T47D (cell line): ENCODE data around the gene TSPEAR.
"Not testable (repeated sequence)": the region's sequence is repeated elsewhere in the genome, so short reads cannot be mapped to it uniquely, and the experiment has no call there.

Source experiments
- DNase-seq, 2 experiments: peaks; one replicate each; pipeline versions ENCODE4 v3.0.0 to v3.0.0-alpha.2; 2011 to 2012; ENCODE audit warnings: low read depth in 1 of 2, low spot score in 1 of 2
- JUND ChIP-seq: IDR thresholded peaks from 2 replicates; pipeline ENCODE4 v1.6.1; 2012; ENCODE audit warnings: low read depth
- in situ Hi-C: cut with HindIII; loops from 2 replicates; pipeline ENCODE4 v1.10.0; 2016; ENCODE audit warnings: low sequenced_read_pairs, low pct_unique_long_range_greater_than_20kb

The TSPEAR gene

DNA sequence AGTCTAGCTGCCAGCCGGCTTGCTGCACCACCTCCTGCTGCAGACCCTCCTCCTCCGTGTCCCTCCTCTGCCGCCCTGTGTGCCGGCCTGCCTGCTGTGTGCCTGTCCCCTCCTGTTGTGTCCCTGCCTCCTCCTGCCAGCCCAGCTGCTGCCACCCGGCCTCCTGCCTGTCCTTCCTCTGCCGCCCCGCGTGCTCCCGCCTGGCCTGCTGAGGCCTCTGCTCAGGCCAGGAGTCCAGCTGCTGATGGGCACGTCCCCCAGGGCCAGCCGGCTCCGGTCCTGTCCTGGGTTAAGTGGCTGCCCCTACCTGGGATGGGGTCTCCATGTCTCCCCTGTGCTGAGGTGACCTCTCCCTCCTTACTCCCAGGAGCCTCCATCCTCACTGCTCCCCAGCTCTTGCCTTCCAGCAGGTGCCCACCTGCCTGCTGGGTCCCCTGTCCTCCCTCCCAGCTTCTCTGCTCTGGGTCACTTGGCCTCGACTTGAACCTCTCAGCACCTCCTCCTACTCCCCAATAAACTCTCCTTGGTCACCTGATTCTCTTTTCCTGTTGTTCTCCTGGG lies 98.6 kb downstream of the TSPEAR start:
- DNase-seq, result no peak
- TF ChIP-seq JUND, result no peak
- in situ Hi-C loops, result no loop called here

DNA sequence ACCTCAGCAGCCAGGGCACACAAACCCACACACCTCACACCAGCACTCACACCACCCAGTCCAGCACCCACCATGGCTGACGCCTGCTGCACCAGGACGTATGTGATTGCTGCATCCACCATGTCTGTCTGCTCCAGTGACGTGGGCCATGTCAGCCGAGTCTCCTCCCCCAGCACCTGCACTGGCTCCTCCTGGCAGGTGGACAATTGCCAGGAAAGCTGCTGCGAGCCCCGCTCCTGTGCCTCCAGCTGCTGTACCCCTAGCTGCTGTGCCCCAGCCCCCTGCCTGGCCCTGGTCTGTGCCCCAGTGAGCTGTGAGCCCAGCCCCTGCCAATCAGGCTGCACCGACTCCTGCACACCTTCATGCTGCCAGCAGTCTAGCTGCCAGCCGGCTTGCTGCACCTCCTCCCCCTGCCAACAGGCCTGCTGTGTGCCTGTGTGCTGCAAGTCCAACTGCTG lies 99.3 kb downstream of the TSPEAR start, which contains the start of gene KRTAP10-8:
KRTAP10-8 (plus strand) TSS at position 51 of the 458 bp plus-strand sequence; CDS start at position 73, 22 bp downstream.
- TF ChIP-seq JUND, result no peak
- in situ Hi-C loops, result no loop called here
- DNase-seq, result no peak

DNA sequence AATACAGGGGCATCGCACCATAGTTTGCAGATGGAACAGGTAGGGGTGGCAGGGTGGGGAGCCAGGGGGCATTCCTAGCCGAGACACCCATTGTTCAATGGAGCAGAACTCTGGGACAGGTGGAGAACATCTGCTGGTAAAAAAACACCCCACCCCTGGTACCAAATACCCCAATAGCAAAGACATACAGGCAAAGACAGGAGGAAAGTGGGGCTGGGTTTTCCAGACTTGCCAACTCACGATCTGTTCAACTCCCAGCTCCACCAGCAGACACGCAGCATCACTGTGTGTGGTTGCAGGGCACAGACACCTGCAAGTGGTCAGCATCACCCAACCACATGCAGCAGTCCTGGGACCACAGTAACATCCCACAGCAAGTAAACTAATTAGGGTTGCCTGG lies 99.8 kb downstream of the TSPEAR start:
- in situ Hi-C loops, result no loop called here
- no peak for TF ChIP-seq JUND
- DNase-seq, result no peak

DNA sequence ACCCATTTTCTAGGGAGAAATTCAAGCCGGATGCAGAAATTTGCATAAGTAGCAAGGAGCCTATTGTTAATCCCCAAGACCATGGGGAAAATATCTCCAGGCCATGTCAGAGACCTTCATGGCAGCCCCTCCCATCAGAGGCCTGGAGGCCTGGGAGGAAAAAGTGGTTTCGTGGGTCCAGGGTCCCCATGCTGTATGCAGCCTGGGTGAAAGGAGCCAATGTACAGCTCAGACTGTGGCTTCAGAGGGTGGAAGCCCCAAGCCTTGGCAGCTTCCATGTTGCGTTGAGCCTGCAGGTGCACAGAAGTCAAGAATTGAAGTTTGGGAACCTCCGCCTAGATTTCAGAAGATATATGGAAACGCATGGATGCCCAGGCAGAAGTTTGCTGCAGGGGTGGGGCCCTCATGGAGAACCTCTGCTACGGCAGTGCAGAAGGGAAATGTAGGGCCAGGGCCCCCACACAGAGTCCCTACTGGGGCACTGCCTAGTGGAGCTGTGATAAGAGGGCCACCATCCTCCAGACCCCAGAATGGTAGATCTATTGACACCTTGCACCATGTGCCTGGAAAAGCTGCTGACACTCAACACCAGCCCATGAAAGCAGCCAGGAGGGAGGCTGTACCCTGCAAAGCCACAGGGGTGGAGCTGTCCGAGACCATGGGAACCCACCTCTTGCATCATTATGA lies 101.1 kb downstream of the TSPEAR start:
- DNase-seq, in situ Hi-C loops: not testable (repeated sequence)

DNA sequence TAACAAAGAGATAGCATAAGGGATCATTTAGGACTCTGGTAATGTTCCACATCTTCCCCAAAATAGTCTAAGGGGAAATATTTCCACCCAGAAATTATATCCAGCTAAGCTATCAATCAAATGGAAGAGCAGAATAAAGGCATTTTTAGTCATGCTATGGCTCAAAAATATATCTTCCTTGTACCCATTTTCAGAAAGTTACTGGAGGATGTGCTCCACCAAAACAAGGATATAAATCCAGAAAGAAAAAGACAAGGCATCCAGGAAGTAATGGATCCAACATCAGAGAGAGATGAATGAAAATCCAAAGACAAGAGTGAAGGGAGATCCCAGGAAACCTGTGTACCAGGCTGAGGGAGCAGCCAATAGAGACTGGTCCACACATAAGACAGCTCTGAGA lies 102.2 kb downstream of the TSPEAR start:
- DNase-seq, result no peak
- TF ChIP-seq JUND, result no peak
- in situ Hi-C loops, result no loop called here

DNA sequence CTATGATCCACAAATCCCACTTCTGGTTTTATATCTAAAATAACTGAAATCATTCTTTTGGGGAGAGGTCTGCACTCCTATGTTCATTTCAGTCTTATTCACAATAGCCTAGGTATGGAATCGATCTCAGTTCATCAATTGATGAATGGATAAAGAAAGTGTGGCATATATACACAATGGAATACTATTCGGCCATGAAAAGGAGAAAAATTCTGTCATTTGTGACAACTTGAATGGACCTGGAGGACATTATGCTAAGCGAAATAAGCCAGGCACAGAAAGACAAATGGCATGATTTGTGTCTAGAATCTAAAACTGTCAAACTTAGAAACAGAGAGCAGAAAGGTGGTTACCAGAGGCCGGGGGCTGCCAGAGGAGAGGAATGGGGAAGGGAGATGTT lies 104.9 kb downstream of the TSPEAR start:
- in situ Hi-C loops, result no loop called here
- TF ChIP-seq JUND, result no peak
- no peak for DNase-seq

DNA sequence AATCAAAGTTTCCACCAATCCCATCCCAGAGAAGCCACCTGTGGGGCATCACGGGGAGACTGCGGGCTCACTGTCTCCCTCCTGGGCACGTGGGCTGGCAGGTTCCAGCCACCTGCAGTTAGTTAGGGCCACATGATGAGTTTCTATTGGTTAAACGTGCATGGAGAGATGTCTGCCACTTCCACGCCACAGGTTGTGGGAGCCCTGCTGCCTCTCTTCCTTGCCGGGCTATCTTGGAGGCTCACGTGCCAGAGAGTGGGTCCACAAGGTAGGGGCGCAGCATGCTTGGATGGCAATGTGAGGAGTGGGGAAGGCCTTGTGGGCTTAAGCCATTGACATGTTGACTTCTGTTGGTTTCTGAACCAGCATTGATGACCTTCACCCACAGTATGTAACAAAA lies 107.5 kb downstream of the TSPEAR start:
- TF ChIP-seq JUND, result no peak
- DNase-seq, result no peak
- in situ Hi-C loops, result no loop called here

DNA sequence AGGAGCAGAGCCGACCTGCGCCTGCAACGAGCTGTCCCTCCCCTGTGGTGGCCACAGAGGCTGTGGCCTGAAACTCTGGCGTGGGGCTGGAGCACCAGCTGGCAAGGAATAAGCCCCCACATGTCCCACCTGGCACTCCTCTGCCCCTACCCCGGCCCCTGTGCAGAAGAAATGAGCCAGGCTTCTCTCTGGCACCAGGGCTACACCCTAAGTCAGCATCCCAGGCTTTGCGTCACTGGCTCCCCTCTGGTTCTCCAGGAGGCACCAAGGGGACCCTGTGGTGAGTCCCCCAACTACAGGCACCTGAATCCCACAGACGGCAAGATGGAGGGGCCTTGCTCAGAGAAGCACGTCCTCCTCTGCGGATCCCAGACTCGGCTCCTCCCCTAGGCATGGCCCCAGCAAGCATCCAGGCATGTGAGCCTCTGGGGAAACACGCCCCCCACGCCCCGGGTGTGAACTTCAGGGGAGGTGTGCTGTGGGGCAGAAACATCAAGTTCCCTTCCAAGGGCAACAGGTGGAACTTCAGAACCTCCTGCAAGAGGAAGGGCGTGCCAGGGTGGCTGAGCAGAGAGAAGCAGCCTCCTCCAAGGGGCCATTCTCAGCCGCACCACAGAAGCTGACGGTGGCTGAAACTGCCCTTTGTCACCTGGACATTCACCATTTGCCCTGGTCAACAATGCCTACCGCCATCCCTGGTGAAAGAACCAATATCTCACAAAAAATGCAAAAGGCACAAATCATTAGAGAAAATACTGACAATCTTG lies 108.1 kb downstream of the TSPEAR start:
- TF ChIP-seq JUND, result no peak

DNA sequence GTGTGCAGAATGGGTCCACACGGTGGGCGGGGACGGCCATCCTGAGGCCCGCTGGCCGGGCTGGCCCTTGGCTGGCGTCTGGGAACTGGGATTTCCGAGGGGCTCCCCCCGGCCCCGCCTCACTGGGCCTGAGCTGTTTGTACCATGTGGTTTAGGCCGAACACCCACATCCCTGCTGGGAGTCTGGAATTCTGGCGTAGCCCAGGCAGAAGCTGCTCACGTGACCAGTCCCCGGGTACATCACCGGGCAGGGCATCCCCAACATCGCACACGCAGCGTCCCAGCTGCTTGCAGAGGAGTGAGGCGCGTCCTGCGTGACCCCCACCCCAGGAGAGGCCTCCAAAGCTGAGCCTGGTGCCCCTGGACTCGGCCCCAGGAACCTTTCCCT lies 108.9 kb downstream of the TSPEAR start:
- in situ Hi-C loops, result no loop called here
- TF ChIP-seq JUND, result no peak

More for the DNA sequence above, 108.1 kb downstream of the TSPEAR start:
- no peak for DNase-seq
- in situ Hi-C loops, result no loop called here

DNA sequence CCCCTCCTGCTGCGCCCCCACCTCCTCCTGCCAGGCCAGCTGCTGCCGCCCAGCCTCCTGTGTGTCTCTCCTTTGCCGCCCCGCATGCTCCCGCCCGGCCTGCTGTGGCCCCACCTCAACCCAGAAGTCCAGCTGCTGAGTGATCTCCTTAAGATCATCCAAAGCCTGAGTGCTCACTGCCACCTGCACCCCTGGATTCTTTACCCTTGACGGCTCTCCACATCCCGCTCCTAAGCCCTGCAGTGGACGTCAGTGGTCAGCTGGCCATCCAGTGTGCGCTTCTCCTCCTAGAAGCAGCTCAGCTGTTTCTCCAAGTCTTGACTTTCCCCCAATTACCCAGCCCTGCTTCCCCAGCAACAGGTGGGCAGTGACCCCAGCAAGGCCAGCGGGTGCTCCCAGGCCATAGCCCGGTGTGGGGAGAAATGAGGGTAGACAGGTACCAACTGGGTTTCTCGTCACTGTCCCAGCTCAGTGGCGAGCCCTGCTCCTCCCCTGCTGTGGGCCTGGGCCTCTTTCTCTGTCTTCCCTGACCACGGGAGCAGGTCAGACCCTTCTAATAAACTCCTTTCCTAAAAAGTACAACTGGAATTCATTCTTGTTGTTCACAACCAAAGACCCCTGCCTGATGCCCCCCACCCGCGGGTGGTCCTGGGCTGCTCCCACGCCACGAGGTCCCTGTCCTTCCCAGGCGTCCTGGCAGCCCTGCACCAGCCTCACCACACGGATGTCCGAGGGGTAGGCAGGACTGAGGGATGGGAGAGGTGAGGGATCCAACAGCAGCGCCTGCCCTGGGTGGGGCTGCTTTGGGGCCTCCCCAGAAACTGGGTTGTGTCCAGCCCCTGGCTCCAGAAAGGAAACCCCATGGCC lies 109.5 kb downstream of the TSPEAR start:
- no peak for TF ChIP-seq JUND
- in situ Hi-C loops, result no loop called here
- no peak for DNase-seq

More for the DNA sequence above, 108.9 kb downstream of the TSPEAR start:
- DNase-seq, result no peak

DNA sequence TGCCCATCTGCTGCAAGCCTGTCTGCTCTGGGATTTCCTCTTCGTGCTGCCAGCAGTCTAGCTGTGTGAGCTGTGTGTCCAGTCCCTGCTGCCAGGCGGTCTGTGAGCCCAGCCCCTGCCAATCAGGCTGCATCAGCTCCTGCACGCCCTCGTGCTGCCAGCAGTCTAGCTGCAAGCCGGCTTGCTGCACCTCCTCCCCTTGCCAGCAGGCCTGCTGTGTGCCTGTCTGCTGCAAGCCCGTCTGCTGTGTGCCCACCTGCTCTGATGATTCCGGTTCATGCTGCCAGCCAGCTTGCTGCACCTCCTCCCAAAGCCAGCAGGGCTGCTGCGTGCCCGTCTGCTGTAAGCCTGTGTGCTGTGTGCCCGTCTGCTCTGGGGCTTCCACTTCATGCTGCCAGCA lies 110.3 kb downstream of the TSPEAR start:
- in situ Hi-C loops, result not testable (repeated sequence)
- DNase-seq, result peak in 1 of 2 experiments; percentile 45

DNA sequence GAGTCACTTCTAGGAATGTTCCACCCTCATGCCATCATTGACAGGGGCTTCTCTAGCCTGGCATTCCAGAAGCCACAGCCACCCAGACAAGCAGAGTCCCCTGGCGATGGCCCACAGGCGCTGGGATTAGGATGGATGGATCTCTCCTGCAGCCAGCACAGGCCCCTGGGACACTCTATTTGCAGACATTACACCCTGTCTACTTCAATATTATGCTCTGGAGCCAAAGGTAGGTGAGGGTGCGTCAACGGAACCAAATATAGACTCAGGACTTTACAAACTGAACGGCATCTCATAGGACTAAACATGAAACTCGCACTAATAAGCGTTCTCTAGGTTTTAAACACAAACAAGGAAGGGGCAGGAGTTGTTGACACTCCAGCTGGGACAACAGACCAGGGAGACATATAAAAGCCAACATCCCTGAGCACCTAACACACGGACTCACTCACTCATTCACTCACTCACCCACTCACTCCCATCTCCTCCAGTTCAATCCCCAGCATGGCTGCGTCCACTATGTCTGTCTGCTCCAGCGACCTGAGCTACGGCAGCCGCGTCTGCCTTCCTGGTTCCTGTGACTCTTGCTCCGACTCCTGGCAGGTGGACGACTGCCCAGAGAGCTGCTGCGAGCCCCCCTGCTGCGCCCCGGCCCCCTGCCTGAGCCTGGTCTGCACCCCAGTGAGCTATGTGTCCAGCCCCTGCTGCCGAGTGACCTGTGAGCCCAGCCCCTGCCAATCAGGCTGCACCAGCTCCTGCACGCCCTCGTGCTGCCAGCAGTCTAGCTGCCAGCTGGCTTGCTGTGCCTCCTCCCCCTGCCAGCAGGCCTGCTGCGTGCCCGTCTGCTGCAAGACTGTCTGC lies 111.0 kb downstream of the TSPEAR start, which contains the start of gene KRTAP10-7:
KRTAP10-7 (plus strand) TSS at position 480 of the 861 bp plus-strand sequence; CDS start at position 505, 25 bp downstream.
- DNase-seq, in situ Hi-C loops: not testable (repeated sequence)
